Mesenteric fat pad (tissue), 1 donor: ENCODE measurements around the gene PSMC1. TPM values are rescaled to one million over a fixed set of nuclear protein-coding genes. Genes with fewer than 3 reads are reported as not detected.

Experiments
- DNase-seq: peaks from one replicate; pipeline ENCODE4 v3.0.0-alpha.2; 2020; ENCODE audit warnings: low spot score
- total RNA-seq: library from RNA; stranded (reverse); fragmentation: NEBNext Ultra II Directional; extraction: Animal tissue kit (Norgen Biotek cat#: 25700); gene quantifications from one replicate; pipeline ENCODE4 v1.2.1, GENCODE V29; 2021
- donor health status: DM: yes; HTN: yes; CAD: no.

Gene PSMC1
- total RNA-seq, 1 donor from 2014 or later, result 107 TPM

- no peak for DNase-seq
Observed at GRCh38 chr14:90301122-90301521, 44.8 kb downstream of the PSMC1 start.

DNA sequence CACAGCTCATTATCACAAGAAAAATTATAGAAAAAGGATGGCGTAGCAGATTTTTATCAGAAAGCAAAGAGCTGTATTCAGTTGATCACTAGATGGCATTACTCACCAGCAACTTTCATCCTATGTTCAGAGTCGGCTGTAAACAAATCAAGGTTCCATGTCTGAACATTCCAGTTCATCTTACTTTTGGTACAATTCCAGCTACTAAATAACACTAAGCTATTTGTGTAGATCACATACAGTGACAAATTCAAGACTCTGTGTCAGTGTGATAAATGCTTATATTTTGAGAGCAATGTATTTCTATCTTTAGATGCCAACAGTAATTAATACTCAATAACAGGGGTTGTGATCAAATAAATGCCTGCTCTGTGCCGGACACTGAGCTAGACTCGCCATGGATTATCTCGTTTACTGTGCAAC lies 45.3 kb downstream of the PSMC1 start:
- DNase-seq, result no peak

- no peak for DNase-seq
Observed at GRCh38 chr14:90302529-90303303, 46.4 kb downstream of the PSMC1 start.

- no peak for DNase-seq
Observed at GRCh38 chr14:90303473-90303872, 47.1 kb downstream of the PSMC1 start.

GRCh38 chr14:90304502-90304901 lies 48.1 kb downstream of the PSMC1 start:
- no peak for DNase-seq

DNA sequence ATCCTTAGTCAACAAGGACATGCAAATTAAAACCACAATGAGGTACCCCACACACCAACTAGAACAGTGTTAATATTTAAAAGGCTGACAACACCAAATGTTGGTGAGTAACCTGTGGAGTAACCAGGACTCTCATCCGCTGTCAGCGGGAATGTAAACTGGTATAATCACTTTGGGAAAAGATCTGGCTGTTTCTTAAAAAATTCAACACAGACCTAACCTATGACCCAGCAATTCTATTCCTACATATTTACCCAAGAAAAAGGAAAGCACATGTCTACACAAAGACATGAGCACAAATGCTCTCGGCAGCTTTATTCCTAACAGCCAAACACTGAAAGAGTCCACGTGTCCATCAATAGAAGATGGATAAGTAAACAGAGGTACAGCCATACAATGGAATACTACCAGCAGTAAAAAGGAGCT lies 48.8 kb downstream of the PSMC1 start:
- DNase-seq, result no peak

GRCh38 chr14:90308561-90308960 lies 52.2 kb downstream of the PSMC1 start:
- DNase-seq, result no peak

- no peak for DNase-seq
Observed at GRCh38 chr14:90317286-90317685, 60.9 kb downstream of the PSMC1 start.

- no peak for DNase-seq
Observed at GRCh38 chr14:90318016-90318415, 61.7 kb downstream of the PSMC1 start.

GRCh38 chr14:90319173-90319572 lies 62.8 kb downstream of the PSMC1 start:
- no peak for DNase-seq

GRCh38 chr14:90319634-90320541 lies 63.5 kb downstream of the PSMC1 start:
- DNase-seq, result no peak

- no peak for DNase-seq
Observed at GRCh38 chr14:90321891-90322290, 65.5 kb downstream of the PSMC1 start.

Other genes with a start within 250 kb of the PSMC1 start
- 1.3 TPM for gene KCNK13, start 194.6 kb upstream of the PSMC1 start, total RNA-seq
- gene NRDE2, start 75.4 kb downstream of the PSMC1 start, total RNA-seq, result 17.2 TPM
- gene CALM1, start 140.5 kb downstream of the PSMC1 start, total RNA-seq, result 549 TPM